Aorta (tissue), 5 donors: ENCODE data around the gene IL17C. TPM values are rescaled to one million over a fixed set of nuclear protein-coding genes. Genes with fewer than 3 reads are reported as not detected.

Experiments
- ATAC-seq: fragments of 200-7000 bp; cut with Tn5 transposase; one replicate; pipeline ENCODE4 v1.9.1; 2022; ENCODE audit warnings: moderate library complexity; ENCODE audit not compliant: low FRiP score
- DNase-seq, 2 donors: peaks; one replicate each; pipeline ENCODE4 v3.0.0-alpha.2; 2020
- H3K27ac ChIP-seq, 2 donors: one replicate each; pipeline ENCODE4 v1.5.1; 2013; ENCODE audit warnings: low read length in 2 of 2, mild to moderate bottlenecking in 2 of 2, moderate library complexity in 2 of 2, control low read depth in 1 of 2, inconsistent platforms in 1 of 2, low read depth in 1 of 2
- H3K27me3 ChIP-seq, 2 donors: one replicate each; pipeline ENCODE4 v1.6.1; 2013; ENCODE audit warnings: control low read depth in 1 of 2, low read length in 1 of 2, mild to moderate bottlenecking in 1 of 2, moderate library complexity in 1 of 2; ENCODE audit not compliant: insufficient read depth in 2 of 2, control insufficient read depth in 1 of 2
- H3K36me3 ChIP-seq, 2 donors: one replicate each; pipeline ENCODE4 v1.6.1; 2013; ENCODE audit warnings: control low read depth in 1 of 2, low read length in 1 of 2, mild to moderate bottlenecking in 1 of 2; ENCODE audit not compliant: insufficient read depth in 2 of 2, control insufficient read depth in 1 of 2
- H3K4me1 ChIP-seq, 2 donors: one replicate each; pipeline ENCODE4 v1.6.1; 2013; ENCODE audit warnings: low read length in 2 of 2, control low read depth in 1 of 2, mild to moderate bottlenecking in 1 of 2, moderate library complexity in 1 of 2; ENCODE audit not compliant: insufficient read depth in 2 of 2, control insufficient read depth in 1 of 2
- H3K4me3 ChIP-seq, 2 donors: one replicate each; pipeline ENCODE4 v1.5.1; 2013; ENCODE audit warnings: low read length in 2 of 2, control low read depth in 1 of 2, mild to moderate bottlenecking in 1 of 2
- H3K9me3 ChIP-seq: one replicate; pipeline ENCODE4 v1.6.1; 2013; ENCODE audit warnings: mild to moderate bottlenecking, low read length; ENCODE audit not compliant: control insufficient read depth
- WGBS, 2 donors: extraction: QIAGEN DNeasy Blood & Tissue Kit; methylation state at CpG; one replicate each; pipeline ENCODE4 v1.1.7; 2013; 5-methylcytosine and 5-hydroxymethylcytosine counted together
- intact Hi-C, 2 donors: fragments of 100-400 bp; cut with DNase I; formaldehyde crosslinking; loops; one replicate each; pipeline versions ENCODE4 v1.14.2 to v1.15.0; 2022
- polyA plus RNA-seq, 2 donors: library from polyadenylated mRNA; stranded (reverse); fragments of 200-250 nt; gene quantifications; one replicate each; pipeline ENCODE4 v1.2.3, GENCODE V29; 2013
- total RNA-seq, 2 donors: library from RNA; stranded (reverse); fragmentation: NEBNext Ultra II Directional; extraction: Animal tissue kit (Norgen Biotek cat#: 25700); gene quantifications; one replicate each; pipeline ENCODE4 v1.2.1, GENCODE V29; 2021
- donor health status: healthy with polysubstance abuse.
- donor health status: Bipolar disorder and iron deficiency.
- donor health status: DM: no; HTN: no; CAD: no.
- donor health status: DM: no; HTN: no; CAD: no.
- donor health status: DM: yes; HTN: yes; CAD: no.

Gene IL17C
- total and polyA plus RNA-seq, 4 donors = not detected

GRCh38 chr16:88616320-88616719 lies 22.1 kb upstream of the IL17C start:
- no peak for DNase-seq
- peaks cover 0 to 2% of the 10 kb centered on the region in 2 donors for H3K36me3 ChIP-seq
- H3K27ac ChIP-seq = no peak overlapping the region
- intact Hi-C loops = no loop called here
- 92 to 94% methylated on average over 13 of the region's 13 CpGs for WGBS, 2 donors
- no peak for ATAC-seq
- no peaks in the 10 kb centered on the region for H3K27me3 ChIP-seq
- no peaks in the 10 kb centered on the region for H3K9me3 ChIP-seq
- no peaks in the 10 kb centered on the region for H3K4me1 ChIP-seq
- no peak overlapping the region for H3K4me3 ChIP-seq

- intact Hi-C loops = no loop called here
- Histone ChIP-seq H3K9me3 (no peaks in the 10 kb centered on the region), H3K27ac (no peak overlapping the region), H3K36me3 (no peaks in the 10 kb centered on the region), H3K4me3 (no peak overlapping the region), H3K27me3 (no peaks in the 10 kb centered on the region), H3K4me1 (no peaks in the 10 kb centered on the region)
- no peak for DNase-seq
- 93 to 94% methylated on average over 12 of the region's 12 CpGs for WGBS, 2 donors
- no peak for ATAC-seq
Observed at GRCh38 chr16:88616736-88617135, 21.6 kb upstream of the IL17C start.

- WGBS, 2 donors = 90% methylated on average over 20 of the region's 20 CpGs
- Histone ChIP-seq H3K27me3 (no peaks in the 10 kb centered on the region), H3K36me3 (peaks cover 0 to under 1% of the 10 kb centered on the region in 2 donors), H3K27ac (no peak overlapping the region), H3K9me3 (no peaks in the 10 kb centered on the region), H3K4me3 (no peak overlapping the region), H3K4me1 (no peaks in the 10 kb centered on the region)
- no peak for ATAC-seq
- DNase-seq = no peak
- intact Hi-C loops = no loop called here
Observed at GRCh38 chr16:88617268-88618031, 20.9 kb upstream of the IL17C start.

- no peak for DNase-seq
- Histone ChIP-seq H3K4me3 (no peak overlapping the region), H3K36me3 (peaks cover 0 to 7% of the 10 kb centered on the region in 2 donors), H3K9me3 (no peaks in the 10 kb centered on the region), H3K27me3 (no peaks in the 10 kb centered on the region), H3K4me1 (no peaks in the 10 kb centered on the region), H3K27ac (no peak overlapping the region)
- intact Hi-C loops = no loop called here
- ATAC-seq = no peak
- WGBS, 2 donors = 73 to 76% methylated on average over 20 of the region's 20 CpGs
Observed at GRCh38 chr16:88618182-88618955, 20.0 kb upstream of the IL17C start.

- Histone ChIP-seq H3K36me3 (peaks cover 3 to 7% of the 10 kb centered on the region in 2 donors), H3K9me3 (no peaks in the 10 kb centered on the region), H3K4me3 (no peak overlapping the region), H3K27me3 (no peaks in the 10 kb centered on the region), H3K27ac (no peak overlapping the region), H3K4me1 (no peaks in the 10 kb centered on the region)
- DNase-seq = no peak
- intact Hi-C loops = no loop called here
- 85 to 88% methylated on average over 19 of the region's 19 CpGs for WGBS, 2 donors
- ATAC-seq = no peak
Observed at GRCh38 chr16:88618956-88619667, 19.3 kb upstream of the IL17C start.

- Histone ChIP-seq H3K4me3 (no peak overlapping the region), H3K4me1 (no peaks in the 10 kb centered on the region), H3K36me3 (peaks cover 7 to 8% of the 10 kb centered on the region in 2 donors), H3K9me3 (no peaks in the 10 kb centered on the region), H3K27me3 (no peaks in the 10 kb centered on the region), H3K27ac (no peak overlapping the region)
- ATAC-seq = no peak
- no peak for DNase-seq
- intact Hi-C loops = no loop called here
- 93 to 94% methylated on average over 14 of the region's 14 CpGs for WGBS, 2 donors
Observed at GRCh38 chr16:88619859-88620815, 18.2 kb upstream of the IL17C start.

GRCh38 chr16:88622125-88622524 lies 16.2 kb upstream of the IL17C start:
- Histone ChIP-seq H3K4me3 (no peak overlapping the region), H3K27ac (no peak overlapping the region), H3K27me3 (no peaks in the 10 kb centered on the region), H3K36me3 (peaks cover 7 to 8% of the 10 kb centered on the region in 2 donors), H3K9me3 (no peaks in the 10 kb centered on the region), H3K4me1 (no peaks in the 10 kb centered on the region)
- no peak for ATAC-seq
- intact Hi-C loops = no loop called here
- WGBS, 2 donors = 87 to 89% methylated on average over 19 of the region's 19 CpGs
- no peak for DNase-seq

GRCh38 chr16:88622866-88623265 lies 15.5 kb upstream of the IL17C start:
- H3K27me3 ChIP-seq = no peaks in the 10 kb centered on the region
- H3K27ac ChIP-seq = no peak overlapping the region
- WGBS, 2 donors = 96% methylated on average over 29 of the region's 29 CpGs
- no peaks in the 10 kb centered on the region for H3K9me3 ChIP-seq
- H3K4me1 ChIP-seq = no peaks in the 10 kb centered on the region
- DNase-seq = no peak
- intact Hi-C loops = no loop called here
- H3K36me3 ChIP-seq = peaks cover 7 to 8% of the 10 kb centered on the region in 2 donors
- no peak overlapping the region for H3K4me3 ChIP-seq
- no peak for ATAC-seq
